T-cell (primary cell): Measurements from ENCODE around the gene TOP2B. TPM values are rescaled to one million over a fixed set of nuclear protein-coding genes. Genes with fewer than 3 reads are reported as not detected.

ENCODE experiments used
- ATAC-seq, 4 experiments: fragments of 200-7000 bp in 3 of 4; fragments of 150-1000 bp in 1 of 4; cut with Tn5 transposase; replicated peaks in 1 of 4; 1 replicate in 3 of 4; 2 replicates in 1 of 4; pipeline ENCODE4 v1.10.0; 2021; ENCODE audit warnings: moderate library complexity in 3 of 4, mild to moderate bottlenecking in 2 of 4, moderate number of reproducible peaks in 1 of 4
- CTCF ChIA-PET, 2 donors: fragments of 300-600 bp; sonication (Branson Sonifier 250); formaldehyde crosslinking; loops; one replicate each; lab custom pipeline; 2022; ENCODE audit warnings: antibody characterized with exemption in 2 of 2; lab: Charles Lee
- POLR2A ChIA-PET, 2 donors: fragments of 300-600 bp; sonication (Branson Sonifier 250); formaldehyde crosslinking; loops; one replicate each; lab custom pipeline; 2022; ENCODE audit warnings: antibody characterized with exemption in 2 of 2; lab: Charles Lee
- DNase-seq, 35 experiments: peaks; one replicate each; pipeline versions ENCODE4 v3.0.0 to v3.0.0-alpha.2; 2013 to 2023
- H3K27ac ChIP-seq: one replicate; pipeline ENCODE4 v1.5.1; 2013; ENCODE audit warnings: low read length
- H3K27me3 ChIP-seq, 2 experiments: replicated peaks in 1 of 2; 1 replicate in 1 of 2; 2 replicates in 1 of 2; pipeline versions ENCODE4 v1.6.1 to v1.7.0; 2013; ENCODE audit warnings: low read length in 1 of 2, mixed read lengths in 1 of 2; ENCODE audit not compliant: control insufficient read depth in 2 of 2, insufficient read depth in 2 of 2; ENCODE audit errors: extremely low read depth in 1 of 2
- H3K36me3 ChIP-seq, 2 donors: 1 replicate in 1 of 2; 2 replicates in 1 of 2; pipeline versions ENCODE4 v1.6.1 to v1.7.0; 2013; ENCODE audit warnings: low read length in 1 of 2; ENCODE audit not compliant: control insufficient read depth in 2 of 2, insufficient read depth in 1 of 2; ENCODE audit errors: extremely low read depth in 1 of 2
- H3K4me1 ChIP-seq, 2 experiments: 1 replicate in 1 of 2; 2 replicates in 1 of 2; pipeline versions ENCODE4 v1.6.1 to v1.7.0; 2013; ENCODE audit warnings: low read length in 2 of 2, mixed read lengths in 1 of 2; ENCODE audit not compliant: insufficient read depth in 2 of 2, control insufficient read depth in 1 of 2; ENCODE audit errors: extremely low read depth in 1 of 2
- H3K4me3 ChIP-seq, 2 donors: 1 replicate in 1 of 2; 2 replicates in 1 of 2; pipeline versions ENCODE4 v1.5.1 to v1.7.0; 2013; ENCODE audit warnings: mild to moderate bottlenecking in 2 of 2, low read length in 1 of 2, moderate library complexity in 1 of 2; ENCODE audit not compliant: control insufficient read depth in 1 of 2; ENCODE audit errors: extremely low read depth in 1 of 2
- H3K9me3 ChIP-seq: 2 replicates; pipeline ENCODE4 v1.7.0; 2013
- H3K27ac Mint-ChIP-seq, 2 donors: one replicate each; pipeline ENCODE4 v1.8.0; 2020 to 2021; ENCODE audit warnings: mild to moderate bottlenecking in 2 of 2, mixed read lengths in 2 of 2
- H3K27me3 Mint-ChIP-seq, 2 donors: one replicate each; pipeline ENCODE4 v1.8.0; 2021 to 2022; ENCODE audit warnings: mixed read lengths in 2 of 2
- H3K36me3 Mint-ChIP-seq: one replicate; pipeline ENCODE4 v1.8.0; 2021; ENCODE audit warnings: mixed read lengths
- H3K4me1 Mint-ChIP-seq, 3 donors: one replicate each; pipeline ENCODE4 v1.8.0; 2020 to 2022; ENCODE audit warnings: mixed read lengths in 3 of 3, mild to moderate bottlenecking in 1 of 3
- H3K4me3 Mint-ChIP-seq, 3 donors: one replicate each; pipeline ENCODE4 v1.8.0; 2020 to 2022; ENCODE audit warnings: mild to moderate bottlenecking in 3 of 3, mixed read lengths in 3 of 3, moderate library complexity in 3 of 3
- H3K9me3 Mint-ChIP-seq, 3 donors: one replicate each; pipeline ENCODE4 v1.8.0; 2020 to 2022; ENCODE audit warnings: mixed read lengths in 3 of 3
- WGBS: methylation state at CpG from one replicate; pipeline ENCODE4 v1.1.5; 2013; ENCODE audit warnings: missing lambda C conversion rate; ENCODE audit not compliant: insufficient coverage; 5-methylcytosine and 5-hydroxymethylcytosine counted together
- total RNA-seq, 35 experiments: library from RNA in 6 of 35; stranded (reverse) in 6 of 35; fragments of 120-200 nt in 1 of 35; gene quantifications; one replicate each; pipeline versions ENCODE4 v1.2.1 to v1.2.4 and lab custom pipeline; 2013 to 2026

The TOP2B gene
- total RNA-seq, 5 donors from 2014 or later (not counting 1 experiment from before 2014, with no cell fraction given) = 121 to 138 (median 130) TPM

- no peaks in the 10 kb centered on the region for H3K4me1 ChIP-seq
- DNase-seq = no peak
- no CpG with 5 or more reads among the region's 3 CpGs for WGBS
- POLR2A ChIA-PET = no interaction called here
- H3K27ac Mint-ChIP-seq = no peak overlapping the region
- CTCF ChIA-PET = no interaction called here
- H3K9me3 Mint-ChIP-seq = no peaks in the 10 kb centered on the region
- no peak overlapping the region for H3K4me3 Mint-ChIP-seq
- H3K36me3 ChIP-seq = no peaks in the 10 kb centered on the region
- no peak for ATAC-seq
- H3K27ac ChIP-seq = no peak overlapping the region
- peaks cover 1 to 17% of the 10 kb centered on the region in 2 donors for H3K27me3 Mint-ChIP-seq
- H3K36me3 Mint-ChIP-seq = no peaks in the 10 kb centered on the region
- H3K27me3 ChIP-seq = no peaks in the 10 kb centered on the region
- H3K4me3 ChIP-seq = no peak overlapping the region
- H3K9me3 ChIP-seq = no peaks in the 10 kb centered on the region
- H3K4me1 Mint-ChIP-seq = no peaks in the 10 kb centered on the region
Measured at GRCh38 chr3:25552251-25552650, 112.5 kb downstream of the TOP2B start.

GRCh38 chr3:25548836-25549235 is 115.9 kb downstream of the TOP2B start:
- no peaks in the 10 kb centered on the region for H3K9me3 Mint-ChIP-seq
- DNase-seq (no peak), ATAC-seq (no peak)
- H3K4me1 Mint-ChIP-seq = no peaks in the 10 kb centered on the region
- no peak overlapping the region for H3K4me3 ChIP-seq
- POLR2A ChIA-PET = no interaction called here
- H3K4me1 ChIP-seq = no peaks in the 10 kb centered on the region
- WGBS = 100% methylated on average over 1 of the region's 2 CpGs
- peaks cover 1 to 19% of the 10 kb centered on the region in 2 donors for H3K27me3 Mint-ChIP-seq
- H3K36me3 Mint-ChIP-seq = no peaks in the 10 kb centered on the region
- H3K27ac ChIP-seq = no peak overlapping the region
- H3K27ac Mint-ChIP-seq = no peak overlapping the region
- no peak overlapping the region for H3K4me3 Mint-ChIP-seq
- no peaks in the 10 kb centered on the region for H3K9me3 ChIP-seq
- CTCF ChIA-PET = no interaction called here
- no peaks in the 10 kb centered on the region for H3K36me3 ChIP-seq
- H3K27me3 ChIP-seq = peaks cover 0 to 7% of the 10 kb centered on the region in 2 experiments

- Mint-ChIP-seq H3K36me3 (no peaks in the 10 kb centered on the region), H3K27me3 (peaks cover 1 to 23% of the 10 kb centered on the region in 2 donors), H3K27ac (no peak overlapping the region), H3K4me3 (no peak overlapping the region), H3K9me3 (no peaks in the 10 kb centered on the region), H3K4me1 (no peaks in the 10 kb centered on the region)
- no CpG with 5 or more reads among the region's 1 CpG for WGBS
- DNase-seq (no peak), ATAC-seq (no peak)
- Histone ChIP-seq H3K4me1 (no peaks in the 10 kb centered on the region), H3K27me3 (peaks cover 0 to 7% of the 10 kb centered on the region in 2 experiments), H3K9me3 (no peaks in the 10 kb centered on the region), H3K4me3 (no peak overlapping the region), H3K36me3 (no peaks in the 10 kb centered on the region), H3K27ac (no peak overlapping the region)
- ChIA-PET CTCF (no interaction called here), POLR2A (no interaction called here)
Measured at GRCh38 chr3:25547943-25548674, 116.6 kb downstream of the TOP2B start.

Other genes starting within 250 kb of the TOP2B start
- gene RARB, start 236.6 kb downstream of the TOP2B start, total RNA-seq = not detected
- 10 to 100 TPM; 58.6 to 67.0 (median 61.4) TPM for gene NGLY1, start 118.5 kb upstream of the TOP2B start, total RNA-seq
- gene OXSM, start 125.2 kb upstream of the TOP2B start, total RNA-seq = 10 to 100 TPM in 3 of 5 donors, 1 to 10 TPM in 2; 9.0 to 15.6 (median 13.5) TPM